Esophagus muscularis mucosa (tissue), 3 donors: ENCODE data around the gene ASL.
"Not testable (repeated sequence)": the region's sequence is repeated elsewhere in the genome, so short reads cannot be mapped to it uniquely, and the experiment has no call there.

Experiments
- POLR2A ChIP-seq: fragments of 450-650 bp; IDR thresholded peaks from one replicate; pipeline ENCODE4 v1.6.1; 2017; ENCODE audit warnings: antibody characterized with exemption, moderate library complexity, mild to moderate bottlenecking, low read depth
- TF ChIP-seq, protein P1 (sequence below), 3 experiments: fragments of 200-600 bp in 2 of 3; fragments of 450-650 bp in 1 of 3; sonication (generic) in 2 of 3; IDR thresholded peaks; one replicate each; pipeline ENCODE4 v1.5.1; 2017 to 2019; ENCODE audit warnings: antibody characterized with exemption in 3 of 3, mild to moderate bottlenecking in 2 of 3, moderate library complexity in 1 of 3

DNA sequence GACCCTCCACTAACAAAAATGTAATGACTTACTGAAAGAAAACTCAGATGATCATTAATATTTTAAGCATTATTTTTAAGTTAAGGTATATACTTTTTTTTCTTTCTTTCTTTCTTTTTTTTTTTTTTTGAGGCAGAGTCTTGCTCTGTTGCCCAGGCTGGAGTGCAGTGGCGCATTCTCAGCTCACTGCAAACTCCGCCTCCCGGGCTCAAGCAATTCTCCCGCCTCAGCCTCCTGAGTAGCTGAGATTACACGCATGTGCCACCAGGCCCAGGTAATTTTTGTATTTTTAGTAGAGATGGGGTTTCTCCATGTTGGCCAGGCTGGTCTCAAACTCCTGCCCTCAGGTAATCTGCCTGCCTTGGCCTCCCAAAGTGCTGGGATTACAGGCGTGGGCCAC lies 26.5 kb downstream of the ASL start:
- TF ChIP-seq, protein P1, sequence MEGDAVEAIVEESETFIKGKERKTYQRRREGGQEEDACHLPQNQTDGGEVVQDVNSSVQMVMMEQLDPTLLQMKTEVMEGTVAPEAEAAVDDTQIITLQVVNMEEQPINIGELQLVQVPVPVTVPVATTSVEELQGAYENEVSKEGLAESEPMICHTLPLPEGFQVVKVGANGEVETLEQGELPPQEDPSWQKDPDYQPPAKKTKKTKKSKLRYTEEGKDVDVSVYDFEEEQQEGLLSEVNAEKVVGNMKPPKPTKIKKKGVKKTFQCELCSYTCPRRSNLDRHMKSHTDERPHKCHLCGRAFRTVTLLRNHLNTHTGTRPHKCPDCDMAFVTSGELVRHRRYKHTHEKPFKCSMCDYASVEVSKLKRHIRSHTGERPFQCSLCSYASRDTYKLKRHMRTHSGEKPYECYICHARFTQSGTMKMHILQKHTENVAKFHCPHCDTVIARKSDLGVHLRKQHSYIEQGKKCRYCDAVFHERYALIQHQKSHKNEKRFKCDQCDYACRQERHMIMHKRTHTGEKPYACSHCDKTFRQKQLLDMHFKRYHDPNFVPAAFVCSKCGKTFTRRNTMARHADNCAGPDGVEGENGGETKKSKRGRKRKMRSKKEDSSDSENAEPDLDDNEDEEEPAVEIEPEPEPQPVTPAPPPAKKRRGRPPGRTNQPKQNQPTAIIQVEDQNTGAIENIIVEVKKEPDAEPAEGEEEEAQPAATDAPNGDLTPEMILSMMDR (IDR thresholded peaks at IDR 0.05), result not testable (repeated sequence)
- not testable (repeated sequence) for TF ChIP-seq POLR2A
